Nephron (organoid): ENCODE measurements around the gene RHOB.

ENCODE experiments used
- H3K27ac Mint-ChIP-seq, 3 experiments: 2 replicates each; pipeline ENCODE4 v1.8.0; 2020; ENCODE audit warnings: mixed read lengths in 3 of 3, mild to moderate bottlenecking in 2 of 3, moderate library complexity in 1 of 3
- H3K27me3 Mint-ChIP-seq: 2 replicates; pipeline ENCODE4 v1.8.0; 2021; ENCODE audit warnings: low read depth, mild to moderate bottlenecking, moderate library complexity, mixed read lengths
- H3K36me3 Mint-ChIP-seq: 2 replicates; pipeline ENCODE4 v1.8.0; 2020; ENCODE audit warnings: low read depth, mixed read lengths
- H3K4me1 Mint-ChIP-seq: 2 replicates; pipeline ENCODE4 v1.8.0; 2020; ENCODE audit warnings: mixed read lengths
- H3K4me3 Mint-ChIP-seq, 3 experiments: 2 replicates each; pipeline ENCODE4 v1.8.0; 2020; ENCODE audit warnings: mild to moderate bottlenecking in 3 of 3, mixed read lengths in 3 of 3, moderate library complexity in 2 of 3
- H3K9me3 Mint-ChIP-seq: 2 replicates; pipeline ENCODE4 v1.8.0; 2020; ENCODE audit warnings: mixed read lengths
- TF ChIP-seq, protein P1 (sequence below), 3 experiments: fragments of 200-600 bp; sonication (generic); IDR thresholded peaks; one replicate each; pipeline ENCODE4 v1.5.0; 2021; ENCODE audit warnings: antibody characterized with exemption in 3 of 3; ENCODE audit not compliant: unreplicated experiment in 3 of 3

Gene RHOB

DNA sequence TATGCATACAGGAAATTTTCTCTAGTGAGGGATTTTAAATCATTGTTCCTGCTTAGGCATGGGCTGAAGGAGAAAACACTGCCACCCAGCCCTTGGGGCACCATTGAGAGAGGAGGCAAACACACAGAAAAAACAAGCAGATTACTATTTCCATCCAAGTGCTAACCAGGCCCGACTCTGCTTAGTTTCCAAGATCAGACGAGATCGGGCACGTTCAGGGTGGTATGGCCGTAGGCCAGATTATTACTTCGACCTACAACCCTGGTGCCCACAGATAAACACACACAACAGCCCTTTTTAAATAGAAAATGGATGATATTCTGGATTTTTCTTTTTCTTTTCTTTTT, 45.4 kb upstream of the RHOB start:
- Mint-ChIP-seq H3K27me3 (no peaks in the 10 kb centered on the region), H3K27ac (no peak overlapping the region), H3K9me3 (no peaks in the 10 kb centered on the region), H3K4me1 (peaks cover 6% of the 10 kb centered on the region), H3K4me3 (no peak overlapping the region), H3K36me3 (no peaks in the 10 kb centered on the region)
- TF ChIP-seq, protein P1, sequence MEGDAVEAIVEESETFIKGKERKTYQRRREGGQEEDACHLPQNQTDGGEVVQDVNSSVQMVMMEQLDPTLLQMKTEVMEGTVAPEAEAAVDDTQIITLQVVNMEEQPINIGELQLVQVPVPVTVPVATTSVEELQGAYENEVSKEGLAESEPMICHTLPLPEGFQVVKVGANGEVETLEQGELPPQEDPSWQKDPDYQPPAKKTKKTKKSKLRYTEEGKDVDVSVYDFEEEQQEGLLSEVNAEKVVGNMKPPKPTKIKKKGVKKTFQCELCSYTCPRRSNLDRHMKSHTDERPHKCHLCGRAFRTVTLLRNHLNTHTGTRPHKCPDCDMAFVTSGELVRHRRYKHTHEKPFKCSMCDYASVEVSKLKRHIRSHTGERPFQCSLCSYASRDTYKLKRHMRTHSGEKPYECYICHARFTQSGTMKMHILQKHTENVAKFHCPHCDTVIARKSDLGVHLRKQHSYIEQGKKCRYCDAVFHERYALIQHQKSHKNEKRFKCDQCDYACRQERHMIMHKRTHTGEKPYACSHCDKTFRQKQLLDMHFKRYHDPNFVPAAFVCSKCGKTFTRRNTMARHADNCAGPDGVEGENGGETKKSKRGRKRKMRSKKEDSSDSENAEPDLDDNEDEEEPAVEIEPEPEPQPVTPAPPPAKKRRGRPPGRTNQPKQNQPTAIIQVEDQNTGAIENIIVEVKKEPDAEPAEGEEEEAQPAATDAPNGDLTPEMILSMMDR (IDR thresholded peaks at IDR 0.05; ENCODE audit: unreplicated experiment in 3 of 3) = no peak

DNA sequence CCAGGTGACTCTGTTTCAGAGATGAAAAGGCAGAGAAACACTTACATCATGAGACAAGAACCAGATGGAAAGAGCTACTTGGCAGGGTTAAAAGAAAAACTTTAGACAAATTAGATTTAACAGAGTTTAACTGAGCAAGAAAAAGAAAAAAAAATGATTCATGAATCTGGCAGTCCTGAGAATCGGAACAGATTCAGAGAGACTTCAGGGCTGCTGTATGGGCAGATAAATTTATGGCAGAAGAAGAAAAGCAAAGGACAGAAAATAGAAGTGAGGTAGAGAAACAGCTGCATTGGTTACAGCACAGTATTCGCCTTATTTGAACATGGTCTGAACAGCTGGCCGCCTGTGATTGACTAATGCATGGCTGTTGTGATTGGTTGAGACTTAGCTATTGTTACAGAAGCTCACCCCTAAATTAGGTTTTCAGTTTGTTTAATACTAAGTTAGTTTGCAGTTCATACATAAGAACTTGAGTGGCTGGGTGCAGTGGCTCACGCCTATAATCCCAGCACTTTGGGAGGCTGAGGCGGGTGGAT, 43.0 kb upstream of the RHOB start:
- TF ChIP-seq, protein P1 (IDR thresholded peaks at IDR 0.05; ENCODE audit: unreplicated experiment in 3 of 3) = no peak
- peak overlapping the region; percentile 1 to 45 (median 42) for H3K27ac Mint-ChIP-seq

GRCh38 chr2:20404950-20405349, 41.9 kb upstream of the RHOB start:
- H3K9me3 Mint-ChIP-seq = peaks cover 26% of the 10 kb centered on the region
- H3K4me1 Mint-ChIP-seq = peaks cover 6% of the 10 kb centered on the region
- H3K27me3 Mint-ChIP-seq = peaks cover 6% of the 10 kb centered on the region
- no peak overlapping the region for H3K4me3 Mint-ChIP-seq
- peaks cover 3% of the 10 kb centered on the region for H3K36me3 Mint-ChIP-seq
- TF ChIP-seq, protein P1 (IDR thresholded peaks at IDR 0.05; ENCODE audit: unreplicated experiment in 3 of 3) = no peak
- no peak overlapping the region for H3K27ac Mint-ChIP-seq

More for the DNA sequence above, 43.0 kb upstream of the RHOB start:
- Mint-ChIP-seq H3K36me3 (no peaks in the 10 kb centered on the region), H3K4me3 (no peak overlapping the region), H3K4me1 (peaks cover 6% of the 10 kb centered on the region), H3K27me3 (peaks cover 4% of the 10 kb centered on the region), H3K9me3 (peaks cover 15% of the 10 kb centered on the region)

DNA sequence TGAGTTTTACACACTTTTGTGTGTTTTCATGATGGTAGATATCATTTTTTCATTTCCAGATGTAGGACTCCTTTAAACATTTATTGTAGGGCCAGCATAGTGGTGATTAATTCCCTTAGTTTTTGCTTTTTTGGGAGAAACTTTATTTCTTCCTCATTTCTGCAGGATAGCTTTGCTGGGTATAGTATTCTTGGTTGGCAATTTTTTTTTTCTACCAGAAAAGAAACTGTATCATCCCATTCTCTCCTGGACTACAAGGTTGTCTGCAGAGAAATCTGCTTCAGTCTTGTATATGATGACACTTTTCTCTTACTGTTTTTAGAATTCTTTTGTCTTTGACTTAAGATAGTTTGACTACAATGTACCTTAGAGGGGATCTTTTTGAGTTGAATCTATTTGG, 37.8 kb upstream of the RHOB start:
- Mint-ChIP-seq H3K36me3 (peaks cover 5% of the 10 kb centered on the region), H3K4me1 (no peaks in the 10 kb centered on the region), H3K4me3 (no peak overlapping the region), H3K9me3 (peaks cover 46% of the 10 kb centered on the region), H3K27ac (no peak overlapping the region), H3K27me3 (peaks cover 8% of the 10 kb centered on the region)
- TF ChIP-seq, protein P1 (IDR thresholded peaks at IDR 0.05; ENCODE audit: unreplicated experiment in 3 of 3) = no peak

GRCh38 chr2:20410556-20411277, 36.2 kb upstream of the RHOB start:
- H3K4me3 Mint-ChIP-seq = no peak overlapping the region
- no peak overlapping the region for H3K27ac Mint-ChIP-seq
- peaks cover 46% of the 10 kb centered on the region for H3K9me3 Mint-ChIP-seq
- H3K27me3 Mint-ChIP-seq = peaks cover 8% of the 10 kb centered on the region
- no peaks in the 10 kb centered on the region for H3K4me1 Mint-ChIP-seq
- H3K36me3 Mint-ChIP-seq = peaks cover 5% of the 10 kb centered on the region
- TF ChIP-seq, protein P1 (IDR thresholded peaks at IDR 0.05; ENCODE audit: unreplicated experiment in 3 of 3) = no peak

DNA sequence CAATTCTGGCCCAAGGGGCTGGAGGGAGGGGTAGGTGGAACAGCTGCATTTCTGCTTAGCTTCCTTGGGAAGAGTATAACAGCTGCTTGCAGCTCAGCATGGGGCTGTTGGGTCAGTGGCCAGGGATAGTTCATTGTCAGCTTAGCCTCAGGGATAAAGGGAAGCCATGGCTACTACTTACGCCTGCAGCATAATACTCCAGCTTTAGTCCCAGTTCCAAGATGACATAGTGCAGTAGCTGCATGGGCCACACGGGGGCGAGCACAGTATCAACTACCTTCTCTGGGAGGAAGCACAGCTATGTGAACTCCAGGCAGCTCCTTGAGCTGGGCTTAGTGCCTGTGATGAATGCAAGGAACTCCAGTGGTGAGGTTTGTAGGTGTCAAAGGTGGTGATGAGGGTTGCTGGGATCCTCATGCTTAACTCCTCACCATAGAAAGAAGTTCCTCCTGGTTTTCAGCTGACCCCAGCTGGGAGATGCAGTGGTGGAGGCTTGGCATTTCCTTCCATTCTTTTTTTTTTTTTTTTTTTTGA, 35.4 kb upstream of the RHOB start:
- H3K27ac Mint-ChIP-seq = no peak overlapping the region
- TF ChIP-seq, protein P1 (IDR thresholded peaks at IDR 0.05; ENCODE audit: unreplicated experiment in 3 of 3) = peak; percentile 32 to 48 (median 43)
- H3K27me3 Mint-ChIP-seq = peaks cover 8% of the 10 kb centered on the region
- H3K36me3 Mint-ChIP-seq = peaks cover 5% of the 10 kb centered on the region
- H3K9me3 Mint-ChIP-seq = peaks cover 49% of the 10 kb centered on the region
- H3K4me1 Mint-ChIP-seq = no peaks in the 10 kb centered on the region
- H3K4me3 Mint-ChIP-seq = no peak overlapping the region
